IPS-18c (cell line): ENCODE measurements around the gene LCN1.
A peak's percentile ranks its signal among the peaks of the same experiment; 100 is the strongest.
"Not testable (repeated sequence)": the region's sequence is repeated elsewhere in the genome, so short reads cannot be mapped to it uniquely, and the experiment has no call there.

Experiments used
- H3K4me3 ChIP-seq: 2 replicates; pipeline ENCODE4 v1.7.0; 2013; ENCODE audit warnings: low read depth, mild to moderate bottlenecking, low read length, moderate library complexity; ENCODE audit not compliant: insufficient read depth
- H3K9me3 ChIP-seq: one replicate; pipeline ENCODE4 v1.6.1; 2013; ENCODE audit warnings: mild to moderate bottlenecking, low read length, moderate library complexity; ENCODE audit not compliant: control insufficient read depth, insufficient read depth

The LCN1 gene

DNA sequence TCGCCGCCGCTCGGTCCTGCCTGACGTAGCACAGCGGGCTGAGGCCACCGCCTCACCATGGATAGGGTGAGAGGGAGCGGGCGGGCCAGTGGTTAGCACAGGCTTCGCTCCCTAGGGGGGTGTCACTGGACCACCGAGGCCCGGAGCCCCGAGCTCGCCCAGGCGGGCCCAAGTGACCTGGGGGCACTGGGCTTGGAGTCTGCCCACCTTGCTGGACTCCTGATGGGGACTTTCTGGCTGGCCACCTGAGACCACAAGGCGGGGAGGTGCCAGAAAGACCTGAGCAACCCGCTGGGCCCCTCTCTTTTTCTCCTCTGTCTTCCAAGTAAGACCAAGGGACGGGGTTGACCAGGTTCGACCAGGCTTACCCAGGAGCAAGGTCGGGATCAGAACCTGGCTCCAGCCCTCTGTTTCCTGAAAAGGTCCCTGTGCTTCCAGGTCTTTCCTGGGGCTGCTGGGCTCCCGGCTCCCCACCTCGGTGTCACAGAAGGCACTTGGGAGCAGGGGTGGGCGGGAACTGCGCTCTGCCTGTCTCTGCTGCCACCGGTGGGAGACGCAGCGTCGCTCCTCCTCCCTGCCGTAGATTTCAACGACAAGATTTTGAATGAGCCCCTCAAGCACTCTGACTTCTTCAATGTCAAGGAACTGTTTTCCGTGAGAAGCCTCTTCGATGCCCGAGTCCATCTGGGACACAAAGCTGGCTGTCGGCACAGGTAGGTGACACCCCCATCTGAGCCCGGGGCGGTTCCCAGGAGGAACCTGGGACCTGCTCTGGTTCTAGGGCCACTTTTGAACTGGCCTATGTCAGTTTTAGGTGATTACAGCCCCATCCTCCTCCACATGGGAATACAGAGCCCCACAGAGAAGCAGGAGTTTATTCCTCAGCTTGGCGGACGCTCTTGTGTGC, 19.7 kb upstream of the LCN1 start:
- no peaks in the 10 kb centered on the region for H3K9me3 ChIP-seq
- H3K4me3 ChIP-seq: peak overlapping the region; percentile 90

DNA sequence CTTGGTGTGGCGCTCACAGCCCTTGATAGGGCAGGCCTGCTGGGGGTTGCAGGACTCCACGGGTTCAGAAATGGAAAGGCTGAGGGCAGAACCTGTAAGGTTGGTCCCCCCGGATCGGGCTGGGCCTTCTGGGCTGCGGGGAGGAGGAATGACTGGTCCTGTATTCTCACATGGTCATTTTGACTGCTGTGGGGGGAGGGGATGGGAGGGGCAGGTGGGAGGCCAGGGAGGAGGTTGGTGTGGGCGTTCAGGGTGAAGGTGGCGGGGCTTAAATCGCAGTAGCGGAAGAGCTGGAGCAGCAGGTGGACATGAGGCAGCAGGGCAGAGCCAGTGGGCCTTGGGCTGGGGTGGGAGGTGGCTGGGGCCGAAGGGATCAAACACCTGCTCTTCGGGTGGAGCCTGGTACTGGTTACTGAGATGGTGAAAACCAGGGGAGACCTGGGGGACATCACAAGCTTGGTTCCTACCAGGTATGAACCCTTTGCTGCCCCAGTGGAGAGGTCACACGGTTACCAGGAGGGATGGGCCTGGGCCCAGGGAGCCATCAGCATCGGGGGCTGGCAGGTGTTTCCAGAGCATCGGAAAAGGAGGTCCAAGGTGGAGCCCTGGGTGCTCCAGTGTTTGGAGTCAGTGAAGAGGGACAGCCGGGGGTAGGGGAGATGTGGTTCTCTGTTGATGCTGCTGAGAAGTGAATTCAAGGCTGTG, 18.9 kb upstream of the LCN1 start:
- Histone ChIP-seq H3K9me3 (no peaks in the 10 kb centered on the region), H3K4me3 (no peak overlapping the region)

DNA sequence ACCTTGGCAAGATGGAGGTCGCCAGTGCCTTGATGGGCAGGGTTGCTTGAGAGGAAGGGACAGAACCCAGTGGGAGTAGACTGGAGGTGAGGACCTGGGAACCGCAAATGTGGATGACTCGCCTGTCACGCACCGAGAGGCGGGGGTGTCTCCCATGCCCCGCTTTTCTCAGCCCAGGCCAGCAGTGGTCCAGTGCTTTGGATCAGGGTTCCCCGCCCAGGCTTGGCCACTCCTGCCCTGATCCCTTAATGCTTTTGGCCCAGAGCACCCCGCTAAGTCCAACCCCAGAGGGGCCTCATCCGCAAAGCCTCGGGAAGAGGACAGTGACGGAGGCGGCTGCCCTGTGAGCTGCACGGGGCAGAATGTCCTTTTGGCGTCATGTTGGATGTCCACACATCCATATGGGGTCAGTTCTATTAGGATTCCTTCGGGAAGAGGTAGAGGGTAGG, 18.3 kb upstream of the LCN1 start:
- no peak overlapping the region for H3K4me3 ChIP-seq
- H3K9me3 ChIP-seq: no peaks in the 10 kb centered on the region

DNA sequence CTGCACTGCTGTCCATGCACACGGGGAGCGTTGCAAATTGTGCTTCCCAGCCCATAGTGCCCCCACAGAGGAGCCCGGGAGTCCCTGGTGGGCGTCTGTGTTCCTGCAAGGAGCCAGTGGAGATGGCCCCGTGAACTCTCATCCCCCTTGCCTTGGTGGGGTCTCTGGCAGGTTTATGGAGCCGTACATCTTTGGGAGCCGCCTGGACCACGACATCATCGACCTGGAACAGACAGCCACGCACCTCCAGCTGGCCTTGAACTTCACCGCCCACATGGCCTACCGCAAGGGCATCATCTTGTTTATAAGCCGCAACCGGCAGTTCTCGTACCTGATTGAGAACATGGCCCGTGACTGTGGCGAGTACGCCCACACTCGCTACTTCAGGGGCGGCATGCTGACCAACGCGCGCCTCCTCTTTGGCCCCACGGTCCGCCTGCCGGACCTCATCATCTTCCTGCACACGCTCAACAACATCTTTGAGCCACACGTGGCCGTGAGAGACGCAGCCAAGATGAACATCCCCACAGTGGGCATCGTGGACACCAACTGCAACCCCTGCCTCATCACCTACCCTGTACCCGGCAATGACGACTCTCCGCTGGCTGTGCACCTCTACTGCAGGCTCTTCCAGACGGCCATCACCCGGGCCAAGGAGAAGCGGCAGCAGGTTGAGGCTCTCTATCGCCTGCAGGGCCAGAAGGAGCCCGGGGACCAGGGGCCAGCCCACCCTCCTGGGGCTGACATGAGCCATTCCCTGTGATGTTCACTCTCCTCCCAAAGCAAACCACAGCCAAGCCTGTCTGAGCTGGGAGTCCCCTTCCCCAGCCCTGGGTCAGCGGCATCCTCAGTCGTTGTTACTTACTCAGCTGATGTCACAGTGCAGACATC, 17.6 kb upstream of the LCN1 start:
- no peaks in the 10 kb centered on the region for H3K9me3 ChIP-seq
- no peak overlapping the region for H3K4me3 ChIP-seq

DNA sequence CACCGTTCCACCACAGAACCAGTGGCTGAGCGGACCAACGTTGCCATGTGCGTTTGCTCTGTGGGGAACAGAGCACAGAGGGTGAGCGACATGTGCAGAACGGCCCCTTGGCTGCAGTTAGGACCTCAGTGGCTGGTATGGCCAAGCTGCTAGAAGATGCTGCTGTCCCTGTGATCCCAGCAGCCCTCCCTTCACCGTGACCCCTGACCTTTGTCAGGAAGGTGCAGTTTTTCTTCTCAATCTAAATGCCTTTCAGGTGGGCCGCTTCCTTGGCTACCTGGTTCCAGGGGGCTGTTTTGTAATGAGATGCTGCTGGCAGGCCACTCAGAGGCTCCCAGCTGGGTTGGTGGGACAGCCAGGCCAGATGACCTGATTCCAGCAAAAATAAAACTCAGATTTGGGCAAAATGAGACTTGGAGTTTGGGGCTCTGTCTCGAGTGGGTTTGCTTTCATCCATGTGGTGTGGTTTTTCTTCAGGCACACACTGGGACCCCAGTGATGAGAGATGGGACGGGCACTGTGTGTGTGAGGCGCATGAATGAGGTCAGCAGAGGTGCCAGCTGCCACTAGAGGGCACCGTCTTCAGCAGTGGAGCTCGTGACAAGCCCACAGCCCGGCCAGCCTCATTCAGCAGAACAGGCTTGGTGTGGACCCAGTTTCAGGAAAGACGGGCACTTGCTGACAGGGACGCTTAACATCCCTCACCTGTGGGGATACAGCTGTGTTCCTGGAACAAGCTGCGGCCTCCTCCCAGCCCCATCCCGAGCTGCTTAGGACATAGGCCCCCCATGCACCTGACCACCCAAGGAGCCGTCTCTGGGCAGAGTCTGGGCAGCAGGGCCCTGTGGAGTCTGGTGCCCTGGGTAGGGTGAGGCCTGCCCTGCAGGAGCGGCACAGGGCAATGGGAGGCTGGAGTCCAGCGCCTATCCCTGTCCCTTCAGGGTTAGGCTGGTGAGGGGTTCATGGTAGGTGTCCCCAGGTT, 16.7 kb upstream of the LCN1 start:
- Histone ChIP-seq H3K4me3 (no peak overlapping the region), H3K9me3 (no peaks in the 10 kb centered on the region)

DNA sequence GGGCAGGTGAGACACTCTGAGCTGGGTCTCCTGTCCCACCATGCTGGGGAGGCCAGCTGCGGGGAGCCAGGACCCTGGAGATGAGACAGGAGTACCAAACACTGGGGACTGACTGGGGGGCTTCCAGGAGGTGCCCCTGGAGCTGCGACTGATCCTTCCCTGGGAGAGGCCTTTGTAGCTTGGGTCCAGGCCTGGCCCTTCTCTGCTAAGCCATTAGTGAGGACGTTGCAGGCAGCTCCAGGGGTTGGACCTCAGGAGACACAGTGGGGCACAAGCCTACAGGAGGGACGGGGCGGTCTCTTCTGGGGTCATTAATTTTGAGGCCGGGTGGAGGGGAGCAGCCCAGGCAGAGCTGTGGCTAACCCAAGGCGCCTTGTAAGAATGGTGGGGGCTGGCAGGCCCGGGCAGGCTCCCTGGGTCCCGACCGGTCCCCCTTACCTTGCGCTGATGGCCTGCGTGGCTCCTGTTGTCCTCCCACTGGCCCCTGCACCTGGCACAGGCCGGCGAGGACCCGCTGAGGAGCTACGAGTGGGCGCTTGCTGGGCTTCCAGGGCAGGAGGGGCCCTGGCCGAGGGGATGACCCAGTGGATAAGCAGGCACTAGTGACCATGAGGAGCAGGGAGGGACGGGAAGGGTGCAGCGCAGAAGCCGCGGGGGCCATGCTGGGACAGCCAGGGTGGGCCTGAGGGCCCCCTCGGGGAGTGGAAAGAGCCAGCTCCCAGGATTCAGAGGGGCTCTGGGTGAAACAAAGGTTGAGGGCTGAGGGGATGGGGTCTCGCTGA, 15.6 kb upstream of the LCN1 start:
- Histone ChIP-seq H3K9me3 (no peaks in the 10 kb centered on the region), H3K4me3 (no peak overlapping the region)

DNA sequence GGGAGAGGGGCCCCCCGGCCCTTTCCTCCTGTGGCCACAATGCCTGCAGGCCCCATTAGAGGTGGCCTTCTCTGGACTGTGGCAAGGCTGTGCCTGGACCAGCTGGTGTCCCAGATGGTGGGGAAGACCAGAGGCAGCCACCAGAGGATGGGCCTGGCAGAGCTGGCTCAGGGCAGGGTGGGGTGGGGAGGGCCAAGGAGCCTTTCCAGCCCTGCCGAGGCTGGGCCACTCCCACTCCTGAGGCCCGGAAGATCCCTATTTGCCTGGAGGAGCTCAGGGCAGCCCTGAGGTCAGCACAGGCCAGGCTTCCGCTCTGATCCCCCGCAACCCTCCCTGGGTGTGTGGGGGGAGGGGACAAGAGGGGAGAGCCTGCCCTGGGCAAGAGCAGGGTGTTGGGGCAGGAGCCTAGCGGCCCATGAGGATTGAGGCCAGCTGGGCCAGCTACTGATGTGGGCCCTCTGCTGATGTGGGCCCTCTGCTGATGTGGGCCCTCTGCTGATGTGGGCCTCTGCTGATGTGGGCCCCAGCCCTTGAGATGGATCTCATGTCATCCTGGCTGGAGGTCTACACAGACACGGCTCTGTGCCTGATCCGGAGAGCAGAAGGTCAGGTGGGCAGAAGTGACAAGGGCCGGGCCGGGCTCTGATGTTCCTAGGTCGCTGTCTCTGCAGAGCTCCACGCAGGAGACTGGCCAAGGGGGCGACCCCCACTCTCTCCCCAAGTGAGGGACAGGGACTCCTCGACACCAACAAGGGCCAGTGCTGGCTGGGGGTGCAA, 14.7 kb upstream of the LCN1 start:
- Histone ChIP-seq H3K9me3 (no peaks in the 10 kb centered on the region), H3K4me3 (no peak overlapping the region)

DNA sequence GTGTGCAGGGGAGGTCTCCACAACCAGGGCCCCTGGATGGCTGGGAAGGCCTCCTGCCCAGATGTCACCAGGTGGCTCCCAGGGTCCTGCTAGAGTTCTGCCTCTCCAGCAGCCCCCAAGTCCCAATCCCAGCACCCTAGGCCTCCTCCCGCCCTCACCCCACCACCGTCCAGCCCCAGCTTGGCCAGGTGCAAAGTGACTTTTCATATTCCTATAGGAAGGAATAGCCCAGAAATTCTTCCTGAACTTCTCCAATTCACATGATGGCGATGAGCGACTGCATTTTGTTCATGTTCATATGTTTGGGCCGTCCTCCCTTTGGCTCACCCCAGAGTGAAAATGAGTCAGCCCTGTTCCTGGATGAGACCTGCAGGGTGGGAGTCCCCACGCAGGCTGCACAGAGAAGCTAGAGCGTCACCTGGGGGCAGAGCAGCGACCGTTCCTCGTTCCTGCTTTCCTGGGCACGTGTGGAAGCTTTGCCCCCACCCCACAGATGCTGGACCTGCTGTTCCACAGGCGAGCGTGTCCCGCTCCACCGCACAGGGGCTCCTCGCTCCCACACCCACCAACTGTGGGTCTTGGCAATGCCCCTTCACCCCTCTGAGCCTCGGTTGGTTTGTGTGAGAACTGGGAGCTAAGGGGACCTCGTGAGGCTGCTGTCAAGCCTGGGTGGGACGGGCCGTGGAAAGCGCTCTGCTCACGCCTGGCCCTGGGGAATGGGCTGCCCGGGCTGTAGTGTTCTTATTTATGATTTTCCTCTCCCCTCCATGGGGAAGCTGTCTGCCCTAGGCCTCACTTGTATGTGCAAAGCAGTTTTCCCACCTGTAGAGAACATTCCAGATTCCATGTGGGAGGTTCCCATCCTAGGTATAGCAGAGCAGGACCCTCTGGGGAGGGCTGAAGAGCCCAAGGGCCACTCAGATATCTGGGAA, 13.9 kb upstream of the LCN1 start:
- H3K9me3 ChIP-seq: no peaks in the 10 kb centered on the region
- no peak overlapping the region for H3K4me3 ChIP-seq

DNA sequence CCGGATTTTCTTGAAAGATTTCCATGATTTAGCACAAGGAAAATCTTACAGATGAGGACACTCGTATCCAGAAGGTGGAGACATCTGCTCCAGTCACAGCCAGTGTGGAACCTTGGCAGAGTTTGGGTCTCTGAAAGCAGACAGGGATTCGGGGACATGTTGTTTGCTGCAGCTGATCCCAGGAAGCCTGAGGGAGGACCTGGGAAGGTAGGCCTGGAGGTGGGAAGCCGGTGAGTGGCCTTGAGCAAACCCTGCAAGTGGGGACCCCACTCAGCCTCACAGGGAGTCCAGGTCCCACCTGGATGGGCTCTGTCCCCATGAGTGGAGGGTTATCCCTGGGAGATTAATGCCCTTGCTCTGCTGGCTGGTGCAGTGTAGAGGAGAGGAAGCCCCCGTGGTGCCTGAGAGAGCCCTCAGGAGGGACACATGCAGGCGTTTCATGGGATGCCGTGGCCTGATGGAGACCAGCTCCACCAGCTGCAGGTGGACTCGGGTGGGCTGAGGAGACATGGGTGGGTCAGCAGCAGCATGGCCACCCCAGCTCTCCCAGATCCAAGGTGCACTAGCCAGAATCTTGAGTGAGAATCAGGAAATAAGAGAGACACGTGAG, 12.9 kb upstream of the LCN1 start:
- H3K9me3 ChIP-seq: no peaks in the 10 kb centered on the region
- H3K4me3 ChIP-seq: no peak overlapping the region

DNA sequence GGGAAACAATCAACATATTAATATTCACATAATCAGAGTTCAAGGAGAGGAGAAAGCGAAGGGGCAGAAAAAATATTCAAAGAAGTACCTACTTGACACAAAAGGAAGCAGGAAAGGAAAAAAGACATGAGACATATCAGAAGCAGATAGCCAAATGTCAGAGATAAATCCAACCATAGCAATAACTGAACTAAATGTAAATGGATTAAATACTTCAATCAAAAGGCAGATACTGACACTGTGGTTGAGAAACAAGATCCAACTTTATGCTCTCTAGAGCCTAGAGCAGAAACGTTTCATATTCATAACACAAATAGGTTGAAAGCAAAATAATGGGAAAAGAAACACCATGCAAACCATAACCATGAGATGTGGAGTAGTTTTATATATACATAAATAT, 11.8 kb upstream of the LCN1 start:
- H3K9me3 ChIP-seq: no peaks in the 10 kb centered on the region
- no peak overlapping the region for H3K4me3 ChIP-seq

DNA sequence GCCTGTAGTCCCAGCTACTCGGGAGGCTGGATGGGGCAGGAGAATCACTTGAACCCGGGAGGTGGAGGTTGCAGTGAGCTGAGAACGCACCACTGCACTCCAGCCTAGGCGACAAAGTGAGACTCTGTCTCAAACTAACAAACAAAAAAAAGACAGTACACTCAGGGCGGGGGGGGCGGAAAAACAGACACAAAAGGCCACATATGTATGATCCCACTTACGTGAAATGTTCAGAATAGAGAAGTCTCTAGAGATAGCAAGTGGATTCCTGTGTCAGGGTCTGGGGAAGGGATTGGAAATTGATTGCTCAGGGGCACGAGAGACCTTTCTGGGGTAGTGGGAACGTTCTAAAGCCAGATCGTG, 9.0 kb upstream of the LCN1 start:
- no peak overlapping the region for H3K4me3 ChIP-seq

DNA sequence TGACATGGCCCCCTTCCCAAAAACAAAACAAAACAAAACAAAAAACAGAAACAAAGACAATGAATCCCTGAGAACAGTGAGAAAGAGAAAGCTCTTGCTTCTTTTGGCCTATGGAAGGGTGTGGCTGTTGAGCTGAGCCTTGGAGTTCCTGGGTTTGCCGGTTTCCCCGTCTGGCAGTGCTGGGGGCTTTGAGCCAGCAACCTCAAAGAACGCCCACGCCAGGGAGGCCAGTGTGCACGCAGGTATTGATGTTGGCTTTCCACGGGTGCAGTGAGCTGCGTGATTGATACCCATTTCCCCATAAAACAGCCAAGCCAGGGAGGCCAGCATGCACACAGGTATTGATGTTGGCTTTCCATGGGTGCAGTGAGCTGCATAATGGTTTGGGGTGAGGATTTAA, 8.3 kb upstream of the LCN1 start:
- no peak overlapping the region for H3K4me3 ChIP-seq
- H3K9me3 ChIP-seq: no peaks in the 10 kb centered on the region

More for the DNA sequence above, 9.0 kb upstream of the LCN1 start:
- H3K9me3 ChIP-seq: no peaks in the 10 kb centered on the region

DNA sequence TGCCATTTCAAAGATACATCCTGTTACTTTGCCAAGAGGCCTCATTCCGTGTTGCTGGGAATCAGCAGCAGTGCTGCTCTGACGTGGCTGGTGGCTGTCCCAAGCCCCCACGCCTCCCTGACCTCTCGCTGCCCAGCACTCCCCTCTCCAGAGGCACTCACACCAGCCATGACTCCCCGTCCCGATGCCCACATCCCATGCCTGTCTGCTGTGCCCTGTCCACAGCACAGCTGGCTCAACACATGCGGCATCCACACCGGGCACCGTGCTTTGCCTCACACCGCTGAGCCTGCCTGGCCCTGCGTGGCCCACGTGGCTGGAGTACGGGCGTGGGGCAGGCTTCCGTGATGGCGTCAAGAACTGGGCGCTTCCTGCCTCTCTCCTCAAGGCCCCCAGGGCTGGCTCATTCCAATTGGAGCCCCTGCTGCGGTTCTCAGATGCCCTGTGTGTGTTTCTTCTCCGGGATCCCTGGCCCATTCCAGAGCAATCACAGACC, 7.8 kb upstream of the LCN1 start:
- no peak overlapping the region for H3K4me3 ChIP-seq
- no peaks in the 10 kb centered on the region for H3K9me3 ChIP-seq

DNA sequence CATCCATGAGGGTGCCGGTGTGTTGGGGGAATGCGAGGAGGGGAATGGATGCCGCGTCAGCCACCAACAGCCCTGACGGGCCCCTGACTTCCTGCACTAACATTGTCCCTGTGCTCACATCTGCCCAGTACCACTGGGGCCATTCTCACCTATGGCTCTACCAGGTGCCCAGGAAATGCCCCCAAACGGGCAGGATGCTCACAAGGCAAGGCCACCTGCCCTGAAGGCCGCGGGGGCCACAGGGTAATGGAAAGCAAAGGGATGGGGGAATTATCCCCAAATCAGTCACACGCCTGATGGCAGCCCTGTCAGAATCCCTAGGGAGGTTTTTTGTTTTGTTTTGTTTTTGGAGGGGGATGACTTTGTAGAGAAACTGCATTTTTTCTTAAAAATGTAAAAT, 7.3 kb upstream of the LCN1 start:
- not testable (repeated sequence) for H3K4me3 ChIP-seq, H3K9me3 ChIP-seq
